ENCODE data around the gene CYP4F12.

CYP4F12 gene

GRCh38 chr19:15672580-15673175, at the start of gene CYP4F12:
Gene CYP4F12 (plus strand): TSS chr19:15673087. CDS start chr19:15673530, 443 bp downstream.
- no peak for DNase-seq (ENCODE audit: low read depth)

- no peak for DNase-seq (ENCODE audit: low read depth)
Measured at GRCh38 chr19:15623711-15624318, 49.1 kb upstream of the CYP4F12 start.

GRCh38 chr19:15628236-15629002, 44.5 kb upstream of the CYP4F12 start:
- DNase-seq (ENCODE audit: low read depth), result no peak

- peak; percentile 3 for DNase-seq (ENCODE audit: low read depth)
Measured at GRCh38 chr19:15629003-15629880, 43.6 kb upstream of the CYP4F12 start.

GRCh38 chr19:15631817-15632216, 41.1 kb upstream of the CYP4F12 start:
- no peak for DNase-seq (ENCODE audit: low read depth)

GRCh38 chr19:15633082-15633835, 39.6 kb upstream of the CYP4F12 start:
- DNase-seq (ENCODE audit: low read depth), result no peak

GRCh38 chr19:15634105-15634504, 38.8 kb upstream of the CYP4F12 start:
- DNase-seq (ENCODE audit: low read depth), result no peak

- no peak for DNase-seq (ENCODE audit: low read depth)
Measured at GRCh38 chr19:15635016-15635805, 37.7 kb upstream of the CYP4F12 start.

GRCh38 chr19:15636026-15636425, 36.9 kb upstream of the CYP4F12 start:
- DNase-seq (ENCODE audit: low read depth), result no peak

GRCh38 chr19:15639596-15639995, 33.3 kb upstream of the CYP4F12 start:
- DNase-seq (ENCODE audit: low read depth), result no peak

- DNase-seq (ENCODE audit: low read depth), result no peak
Measured at GRCh38 chr19:15640294-15640903, 32.5 kb upstream of the CYP4F12 start, which contains the start of gene CYP4F3. Gene CYP4F3 (plus strand): TSS chr19:15640897. CDS start chr19:15641416, 519 bp downstream.

- no peak for DNase-seq (ENCODE audit: low read depth)
Measured at GRCh38 chr19:15640904-15641597, 31.8 kb upstream of the CYP4F12 start.

GRCh38 chr19:15641901-15642491, 30.9 kb upstream of the CYP4F12 start:
- no peak for DNase-seq (ENCODE audit: low read depth)

- DNase-seq (ENCODE audit: low read depth), result no peak
Measured at GRCh38 chr19:15642807-15643206, 30.1 kb upstream of the CYP4F12 start.

GRCh38 chr19:15643387-15643786, 29.5 kb upstream of the CYP4F12 start:
- DNase-seq (ENCODE audit: low read depth), result no peak

GRCh38 chr19:15644066-15644741, 28.7 kb upstream of the CYP4F12 start:
- DNase-seq (ENCODE audit: low read depth), result no peak

GRCh38 chr19:15644816-15645215, 28.1 kb upstream of the CYP4F12 start:
- no peak for DNase-seq (ENCODE audit: low read depth)

- DNase-seq (ENCODE audit: low read depth), result no peak
Measured at GRCh38 chr19:15649526-15649925, 23.4 kb upstream of the CYP4F12 start.
